EH (cell line): ENCODE measurements around the gene ZNF827.

Experiments used
- DNase-seq: peaks from one replicate; pipeline ENCODE4 v3.0.0-alpha.2; 2015; ENCODE audit warnings: low read depth

ZNF827 gene

DNA sequence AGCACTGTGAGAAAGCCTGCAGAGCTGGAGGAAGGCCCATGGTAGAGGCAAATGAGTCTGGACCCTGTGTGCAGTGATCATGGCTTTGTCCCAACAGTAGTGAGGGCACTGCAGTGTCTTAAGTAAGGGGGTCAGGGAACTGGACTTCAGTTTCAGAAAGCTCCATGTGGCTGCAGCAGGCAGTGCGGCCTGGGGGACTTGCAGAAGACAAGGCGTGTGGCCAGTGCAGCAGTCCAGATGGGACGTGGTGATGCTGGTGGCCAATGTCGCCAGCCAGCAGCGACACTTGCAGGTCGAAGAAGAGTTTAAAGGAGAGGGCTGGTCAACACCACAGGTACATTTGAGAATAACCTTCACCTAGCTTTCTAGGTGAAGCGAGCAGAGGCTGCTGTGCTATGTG, 113.4 kb downstream of the ZNF827 start:
- DNase-seq, result no peak

- no peak for DNase-seq
Observed at GRCh38 chr4:145824463-145824862, 114.2 kb downstream of the ZNF827 start.

DNA sequence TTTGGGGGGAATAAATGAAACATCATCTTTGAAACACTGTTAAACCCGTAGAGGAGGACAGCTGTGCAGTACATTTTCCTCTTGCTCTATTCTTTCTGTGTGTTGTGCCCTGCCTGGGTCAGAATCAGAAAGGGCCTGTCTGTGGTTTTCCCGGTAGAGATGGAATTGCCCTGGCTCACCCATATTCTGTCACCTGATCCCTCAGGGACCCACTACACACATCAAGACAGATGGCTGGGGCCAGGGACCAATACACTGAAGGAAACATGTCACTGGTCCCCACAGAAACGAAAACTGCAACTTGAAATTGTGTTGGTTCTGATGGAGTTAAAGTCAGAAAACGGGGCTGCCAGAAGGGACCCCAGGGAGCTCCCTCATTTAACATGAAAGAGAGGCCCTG, 114.9 kb downstream of the ZNF827 start:
- DNase-seq, result no peak

DNA sequence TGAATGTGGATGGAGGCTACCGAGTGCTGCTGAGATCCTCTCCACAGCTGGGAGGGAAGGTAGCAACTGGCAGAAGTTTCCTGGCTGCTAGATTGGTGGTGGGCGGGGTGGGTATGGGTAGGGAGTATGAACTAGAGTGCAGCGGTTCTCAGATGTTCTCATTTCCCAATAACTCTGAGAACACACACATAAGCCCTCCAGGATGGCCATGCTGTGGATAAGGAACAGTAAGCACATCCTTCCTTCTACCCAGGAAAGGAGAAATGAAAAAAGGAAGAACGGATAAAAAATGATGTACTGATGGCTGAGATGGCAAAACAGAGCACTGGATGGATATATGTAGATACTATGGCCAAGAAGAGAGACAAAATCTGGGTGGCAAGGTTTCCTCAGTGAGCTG, 116.0 kb downstream of the ZNF827 start:
- DNase-seq, result no peak

DNA sequence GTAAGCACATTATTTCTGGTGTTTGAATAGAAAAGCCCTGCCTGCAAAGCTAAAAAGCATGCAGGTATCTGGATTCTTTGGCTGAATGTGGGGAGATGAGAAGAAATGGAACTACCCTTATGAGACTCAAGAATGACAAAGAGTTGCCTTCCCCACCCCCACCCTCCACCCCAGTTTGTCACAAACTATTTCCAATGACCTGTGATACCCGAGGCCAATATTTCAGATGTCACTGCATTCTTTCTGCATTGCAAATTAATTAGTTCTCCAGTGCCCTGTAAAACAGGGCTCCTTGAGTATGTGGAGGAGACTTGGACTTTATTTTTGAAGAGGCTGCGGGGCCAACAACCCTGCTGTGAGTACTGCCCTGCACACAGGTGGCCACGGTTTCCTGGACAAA, 116.4 kb downstream of the ZNF827 start:
- peak; percentile 43 for DNase-seq

DNA sequence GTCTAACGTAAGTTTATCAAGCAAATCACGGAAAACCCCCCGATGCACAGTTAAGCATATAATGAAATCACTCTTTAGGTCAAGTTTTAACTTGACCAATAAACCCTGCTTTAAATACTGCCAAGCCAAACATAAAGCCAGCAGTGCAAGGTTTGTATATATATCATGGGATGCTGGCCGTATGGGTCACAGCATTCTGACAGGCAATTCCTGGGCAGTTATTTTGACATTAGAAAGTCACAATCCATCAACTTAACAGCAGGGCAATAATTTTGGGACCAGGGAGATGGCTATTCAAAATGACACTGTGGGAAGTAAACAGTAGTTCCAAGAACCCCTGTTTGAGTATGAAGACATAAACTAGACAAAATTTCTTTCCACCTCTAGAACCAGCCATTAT, 116.9 kb downstream of the ZNF827 start:
- no peak for DNase-seq

- DNase-seq, result no peak
Observed at GRCh38 chr4:145820407-145820806, 118.2 kb downstream of the ZNF827 start.

GRCh38 chr4:145819853-145820181, 118.8 kb downstream of the ZNF827 start:
- no peak for DNase-seq

GRCh38 chr4:145819101-145819852, 119.3 kb downstream of the ZNF827 start:
- no peak for DNase-seq

DNA sequence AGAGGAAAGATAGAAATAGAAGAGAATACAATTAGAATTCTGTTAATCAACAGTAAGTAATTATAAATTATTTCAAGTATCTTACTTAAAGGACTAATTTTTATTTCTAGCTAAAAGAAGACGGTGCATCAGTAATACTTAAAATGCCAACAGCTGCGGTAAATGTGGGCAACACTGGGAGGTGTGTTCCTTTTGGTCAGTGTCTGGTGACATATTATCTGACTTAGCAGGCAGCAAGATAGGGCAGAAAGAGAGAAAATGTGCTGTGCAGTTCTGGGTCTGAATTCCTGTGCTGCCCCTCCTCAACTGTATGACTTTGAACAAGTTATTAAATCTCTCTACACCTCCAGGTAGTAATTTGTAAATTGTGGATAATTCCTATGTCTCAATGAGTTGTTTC, 120.6 kb downstream of the ZNF827 start:
- DNase-seq, result no peak

- peak; percentile 45 for DNase-seq
Observed at GRCh38 chr4:145816091-145816490, 122.5 kb downstream of the ZNF827 start.

DNA sequence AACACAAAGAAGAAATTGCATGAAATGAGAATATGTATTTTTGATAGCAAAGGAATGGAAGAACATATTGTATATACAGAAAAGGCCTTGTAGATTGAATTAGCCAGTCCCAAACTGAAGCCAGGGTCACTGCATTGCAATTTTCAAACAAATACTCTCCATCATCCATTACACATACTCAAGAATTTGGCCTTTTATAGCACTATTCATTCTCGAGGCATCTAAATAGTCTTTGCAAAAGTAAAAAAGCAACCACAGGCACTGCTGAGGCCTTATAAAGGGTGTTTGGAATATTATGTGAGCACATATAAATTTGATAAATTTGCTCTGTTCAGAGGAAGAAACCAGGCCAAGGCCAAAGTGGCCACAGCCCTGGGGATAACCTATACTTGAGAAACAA, 123.0 kb downstream of the ZNF827 start:
- DNase-seq, result peak; percentile 81

- DNase-seq, result no peak
Observed at GRCh38 chr4:145815027-145815612, 123.5 kb downstream of the ZNF827 start.

DNA sequence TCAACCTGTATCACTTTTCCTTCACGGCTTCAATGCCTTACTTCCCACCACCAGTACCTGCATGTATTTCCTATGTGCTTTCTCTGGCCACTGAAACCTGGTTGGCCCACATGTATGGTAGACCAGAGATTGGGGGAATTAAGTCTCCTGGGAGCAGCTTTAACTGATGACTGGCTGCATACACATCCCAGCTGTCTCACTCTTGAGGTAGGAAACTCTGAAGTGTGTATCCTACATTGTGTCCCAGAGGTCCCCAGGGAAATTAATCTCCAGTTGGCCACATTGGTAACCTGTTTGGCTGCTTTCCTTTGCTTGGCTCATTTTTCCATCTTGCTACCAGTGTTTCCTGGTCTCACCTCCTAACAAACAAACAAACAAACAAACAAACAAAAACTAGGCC, 124.4 kb downstream of the ZNF827 start:
- DNase-seq, result no peak

DNA sequence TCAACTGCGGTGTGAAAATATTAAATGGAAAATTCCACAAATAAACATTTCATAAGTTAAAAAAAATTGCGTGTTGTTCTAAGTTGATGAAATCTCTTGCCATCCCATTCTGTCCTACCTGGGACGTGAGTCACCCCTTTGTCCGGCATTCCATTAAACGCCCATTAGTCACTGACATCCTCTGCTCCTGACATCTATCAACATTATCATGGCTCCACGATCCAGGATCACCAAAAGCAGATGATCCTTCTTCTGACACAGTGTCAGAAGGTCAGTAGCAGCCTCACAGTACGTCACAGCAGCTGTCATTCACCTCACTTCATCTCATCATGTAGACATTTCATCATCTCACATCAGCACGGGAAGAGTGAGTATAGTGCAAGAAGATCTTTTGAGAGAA, 125.7 kb downstream of the ZNF827 start:
- DNase-seq, result peak; percentile 27

DNA sequence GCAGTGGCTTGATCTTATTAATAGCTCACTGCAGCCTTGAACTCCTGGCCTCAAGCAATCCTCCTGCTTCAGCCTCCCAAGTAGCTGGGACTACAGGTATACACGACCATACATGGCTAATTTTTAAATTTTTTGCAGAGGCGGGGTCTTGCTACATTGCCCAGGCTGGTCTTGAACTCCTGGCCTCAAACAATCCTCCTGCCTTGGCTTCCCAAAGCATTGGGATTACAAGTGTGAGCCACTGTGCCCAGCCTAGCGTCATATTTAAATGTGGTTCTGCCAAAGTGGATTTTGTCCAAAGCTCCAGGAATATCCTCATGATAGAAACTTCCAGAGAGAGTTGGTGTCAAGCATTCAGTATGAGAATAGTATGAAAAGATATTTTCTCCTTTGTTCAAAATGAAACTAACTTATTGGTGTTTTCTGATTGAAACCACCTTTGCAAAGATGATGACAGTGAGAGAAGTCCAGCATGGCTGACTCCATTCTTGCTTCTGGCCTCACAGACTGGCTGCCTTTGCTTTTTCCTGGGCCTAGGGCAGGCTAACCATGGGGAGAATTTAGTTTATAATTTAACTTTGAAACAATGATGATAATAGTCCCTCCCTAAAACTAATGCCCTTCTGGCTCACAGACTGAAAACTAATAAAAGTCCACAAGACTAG, 129.6 kb downstream of the ZNF827 start:
- no peak for DNase-seq

- peak; percentile 94 for DNase-seq
Observed at GRCh38 chr4:145808021-145808650, 130.5 kb downstream of the ZNF827 start.

DNA sequence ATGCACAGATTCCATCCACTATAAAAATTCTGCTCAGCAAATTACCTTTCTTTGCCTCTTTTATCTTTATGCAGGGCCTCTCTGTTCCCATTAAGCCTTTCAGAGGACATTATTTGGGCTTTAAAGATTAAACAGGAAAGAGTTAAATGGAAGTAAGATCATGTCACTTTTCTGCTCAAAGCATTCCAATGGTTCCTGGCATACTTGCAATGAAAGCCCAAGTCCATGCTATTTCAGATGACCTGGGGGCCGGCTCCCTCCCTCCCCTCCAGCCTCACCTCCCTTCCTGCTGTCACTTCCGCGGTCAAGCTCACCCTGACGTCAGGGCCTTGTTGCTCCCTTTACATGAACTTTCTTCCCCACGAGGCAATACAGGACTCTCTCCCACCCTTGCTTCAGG, 133.1 kb downstream of the ZNF827 start:
- peak; percentile 59 for DNase-seq

DNA sequence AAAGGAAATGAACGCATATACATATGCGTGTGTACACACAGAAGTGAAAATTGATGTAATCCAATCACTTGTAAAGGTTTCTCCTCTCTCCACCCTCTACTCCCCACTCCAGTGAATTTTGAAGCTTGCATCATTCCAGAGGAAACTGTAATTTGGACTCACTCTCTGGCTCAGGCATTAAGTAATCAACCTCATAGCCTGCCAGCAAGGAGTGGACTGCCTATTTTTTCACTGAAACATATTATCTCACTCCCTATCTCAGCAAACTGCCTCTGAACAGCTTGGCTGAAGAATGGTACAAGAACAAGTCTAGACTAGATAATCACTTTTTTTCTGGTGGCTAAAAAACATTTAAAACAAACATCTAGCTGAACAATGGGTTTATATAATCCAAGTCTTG, 134.5 kb downstream of the ZNF827 start:
- DNase-seq, result peak; percentile 88

DNA sequence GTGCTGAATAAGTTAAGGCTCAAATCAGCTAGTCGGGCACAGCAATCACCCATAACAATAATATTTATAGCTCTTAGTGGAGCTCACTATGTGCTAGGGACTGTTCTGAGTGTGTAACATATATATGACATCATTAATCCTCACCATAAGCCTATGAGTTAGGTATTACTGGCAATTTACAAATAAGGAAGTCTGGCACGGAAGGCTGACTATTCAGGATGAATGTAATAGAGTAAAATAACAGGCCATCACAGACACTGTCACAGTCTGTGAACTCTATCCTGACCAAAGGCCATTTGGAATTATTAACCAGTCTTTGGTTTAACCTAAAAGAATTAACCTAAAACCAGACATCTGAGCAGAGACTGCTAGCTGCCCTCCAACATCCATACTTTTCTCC, 139.4 kb downstream of the ZNF827 start:
- no peak for DNase-seq

DNA sequence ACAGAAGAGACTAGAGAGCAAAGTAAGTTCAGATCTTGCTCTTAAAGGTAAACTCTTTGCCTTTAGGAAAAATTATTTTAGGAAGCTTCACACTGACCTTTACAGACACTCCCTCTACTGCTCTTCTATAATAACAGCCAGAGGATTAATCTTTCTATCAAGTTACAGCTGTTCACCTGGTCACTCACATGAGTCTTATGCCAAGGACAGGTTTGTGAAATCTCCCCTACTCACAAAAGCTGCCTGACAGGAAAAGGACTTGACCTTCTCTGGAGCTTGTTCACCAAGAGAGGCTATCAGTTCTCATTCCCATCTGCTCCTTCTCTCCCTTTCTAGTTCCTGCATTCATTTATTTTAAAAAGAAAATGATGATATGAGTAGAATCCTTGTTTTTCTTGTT, 141.3 kb downstream of the ZNF827 start:
- no peak for DNase-seq

- no peak for DNase-seq
Observed at GRCh38 chr4:145796346-145796745, 142.3 kb downstream of the ZNF827 start.

DNA sequence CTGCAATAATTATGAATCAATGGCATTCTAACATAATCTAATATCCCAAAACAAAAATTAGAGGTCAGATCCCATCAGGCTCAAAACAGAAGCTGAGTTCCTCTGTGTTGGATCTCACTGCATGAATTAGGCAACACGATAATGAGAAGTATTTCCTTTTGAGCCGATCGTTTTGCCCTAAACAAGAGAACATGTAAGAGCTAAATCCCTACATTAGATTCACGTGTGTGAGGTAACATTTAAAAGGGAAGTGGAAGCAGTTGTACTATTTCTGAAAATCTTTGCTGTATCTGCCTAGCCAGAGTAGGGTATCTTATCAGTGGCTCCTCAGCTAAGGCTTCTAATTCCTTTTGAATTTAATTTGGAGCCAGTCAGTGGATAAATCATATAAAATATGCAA, 143.1 kb downstream of the ZNF827 start:
- no peak for DNase-seq
